Coronary artery (tissue), 2 donors: ENCODE data around the gene CCDC158.
"Not testable (repeated sequence)": the region's sequence is repeated elsewhere in the genome, so short reads cannot be mapped to it uniquely, and the experiment has no call there.

ENCODE experiments used
- DNase-seq: peaks from one replicate; pipeline ENCODE4 v3.0.0-alpha.2; 2017; ENCODE audit warnings: low spot score
- H3K27ac ChIP-seq, 2 donors: fragments of 200-600 bp; sonication (generic); one replicate each; pipeline ENCODE4 v1.5.1; 2016 to 2019
- H3K4me3 ChIP-seq: fragments of 200-600 bp; sonication (generic); 2 replicates; pipeline ENCODE4 v1.5.1; 2016; ENCODE audit warnings: mild to moderate bottlenecking, moderate library complexity
- CTCF ChIP-seq: fragments of 200-600 bp; sonication (generic); IDR thresholded peaks from one replicate; pipeline ENCODE4 v1.5.1; 2019; ENCODE audit warnings: antibody characterized with exemption

The CCDC158 gene

DNA sequence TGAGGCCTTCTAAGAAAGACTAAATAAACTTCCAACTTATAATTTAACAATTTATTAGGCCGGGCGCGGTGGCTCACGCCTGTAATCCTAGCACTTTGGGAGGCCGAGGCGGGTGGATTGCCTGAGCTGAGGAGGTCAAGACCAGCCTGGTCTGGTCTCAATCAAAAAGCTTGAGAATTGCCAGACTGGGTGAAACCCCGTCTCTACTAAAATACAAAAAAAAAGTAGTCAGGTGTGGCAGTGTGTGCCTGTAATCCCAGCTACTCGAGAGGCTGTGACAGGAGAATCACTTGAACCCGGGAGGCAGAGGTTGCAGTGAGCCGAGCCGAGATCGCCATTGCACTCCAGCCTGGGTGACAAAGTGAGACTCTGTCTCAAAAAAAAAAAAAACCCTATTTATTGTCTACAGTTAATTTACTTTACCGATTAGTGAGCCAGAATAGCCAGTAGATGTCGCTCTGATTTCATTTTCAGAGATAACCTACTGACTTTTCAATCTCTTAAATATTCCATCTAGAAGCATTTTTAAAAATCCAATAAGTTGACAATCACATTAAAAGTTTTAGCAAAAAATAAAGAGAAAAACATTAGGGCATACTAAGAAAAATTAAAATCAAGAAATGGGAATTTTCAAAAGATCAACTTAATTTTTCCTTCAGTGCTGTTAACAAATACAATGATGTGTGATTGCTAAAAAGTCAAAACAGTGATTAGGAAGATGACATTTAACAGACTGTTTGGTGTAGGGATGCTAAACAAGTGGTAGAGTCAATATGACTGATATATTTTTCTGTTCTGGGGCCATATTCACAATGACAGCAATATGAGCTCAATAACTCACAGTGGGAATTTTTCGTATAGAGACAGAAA lies 9.8 kb upstream of the CCDC158 start:
- no peak overlapping the region for H3K4me3 ChIP-seq
- H3K27ac ChIP-seq, result no peak overlapping the region
- TF ChIP-seq CTCF, result peak; percentile 41
- no peak for DNase-seq

DNA sequence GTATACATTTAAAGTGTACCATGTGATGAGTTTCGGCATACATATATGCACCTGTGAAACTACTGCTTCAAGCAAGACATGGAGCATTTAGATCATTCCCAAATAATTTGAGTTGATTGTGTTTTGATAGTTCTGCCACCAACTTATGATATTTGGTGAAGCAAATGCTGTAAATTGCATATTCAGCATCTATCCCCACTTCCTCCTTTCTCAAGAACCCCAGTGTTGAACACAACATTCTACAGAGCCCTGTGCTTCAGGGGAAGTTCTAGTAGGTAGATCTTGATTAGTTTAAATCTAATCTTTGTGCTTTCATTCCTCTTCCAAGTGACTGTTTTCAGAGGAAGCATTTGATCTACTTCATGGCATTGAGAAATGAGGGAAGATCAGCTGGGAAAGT lies 8.7 kb upstream of the CCDC158 start:
- Histone ChIP-seq H3K27ac (no peak overlapping the region), H3K4me3 (no peak overlapping the region)
- DNase-seq, result no peak
- no peak for TF ChIP-seq CTCF

DNA sequence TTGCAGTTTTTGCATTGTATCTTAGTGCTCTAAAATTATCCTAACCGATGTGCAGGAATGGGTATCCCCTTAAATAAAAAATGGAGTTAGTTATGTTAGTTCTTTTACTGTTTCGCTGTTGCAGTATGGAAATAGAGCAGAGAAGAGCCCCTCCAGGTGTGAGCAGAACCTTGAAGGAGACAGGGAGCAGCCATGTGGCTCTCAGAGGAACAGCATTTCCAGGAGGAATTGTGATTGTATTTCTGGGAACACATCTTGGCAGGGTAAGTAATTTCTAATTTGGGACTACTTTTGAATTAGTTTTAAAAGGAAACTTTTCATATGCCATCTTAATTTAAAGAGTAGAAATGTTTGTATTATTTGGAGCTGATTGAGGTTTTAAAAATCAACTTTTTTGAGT lies 5.3 kb upstream of the CCDC158 start:
- no peak for DNase-seq
- no peak overlapping the region for H3K4me3 ChIP-seq
- no peak for TF ChIP-seq CTCF
- H3K27ac ChIP-seq, result no peak overlapping the region

DNA sequence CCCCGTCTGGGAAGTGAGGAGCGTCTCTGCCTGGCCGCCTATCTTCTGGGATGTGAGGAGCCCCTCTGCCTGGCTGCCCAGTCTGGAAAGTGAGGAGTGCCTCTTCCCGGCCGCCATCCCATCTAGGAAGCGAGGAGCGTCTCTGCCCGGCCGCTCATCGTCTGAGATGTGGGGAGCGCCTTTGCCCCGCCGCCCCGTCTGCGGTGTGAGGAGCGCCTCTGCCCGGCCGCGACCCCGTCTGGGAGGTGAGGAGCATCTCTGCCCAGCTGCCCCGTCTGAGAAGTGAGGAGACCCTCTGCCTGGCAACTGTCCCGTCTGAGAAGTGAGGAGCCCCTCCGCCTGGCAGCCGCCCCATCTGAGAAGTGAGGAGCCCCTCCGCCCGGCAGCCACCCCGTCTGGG lies 2.2 kb upstream of the CCDC158 start:
- H3K27ac ChIP-seq, DNase-seq, H3K4me3 ChIP-seq: not testable (repeated sequence)

- TF ChIP-seq CTCF, result no peak
- peak overlapping the region; percentile 83 for H3K4me3 ChIP-seq
- H3K27ac ChIP-seq, result peak overlapping the region; percentile 54 to 56
- no peak for DNase-seq
These were observed 666 bp downstream of the CCDC158 start for GRCh38 chr4:76420188-76420761.

GRCh38 chr4:76410636-76411035 lies 10.3 kb downstream of the CCDC158 start:
- TF ChIP-seq CTCF, result no peak
- no peak for DNase-seq
- H3K27ac ChIP-seq, result no peak overlapping the region
- no peak overlapping the region for H3K4me3 ChIP-seq

GRCh38 chr4:76407440-76408119 lies 13.4 kb downstream of the CCDC158 start:
- Histone ChIP-seq H3K4me3 (no peak overlapping the region), H3K27ac (no peak overlapping the region)
- TF ChIP-seq CTCF, result no peak
- no peak for DNase-seq
